Stimulated activated CD8-positive, alpha-beta memory T cell treated with anti-CD3 and anti-CD28 coated beads, Interleukin-12 subunit alpha, Interleukin-12 subunit beta, amount 100 ng/mL, for 24 hours (primary cell): ENCODE data around the gene PHF21B.
"Not testable (repeated sequence)": the region's sequence is repeated elsewhere in the genome, so short reads cannot be mapped to it uniquely, and the experiment has no call there.

Experiments used
- DNase-seq: peaks from one replicate; pipeline ENCODE4 v3.0.0-alpha.2; 2020; ENCODE audit errors: extremely low read depth

The PHF21B gene

DNA sequence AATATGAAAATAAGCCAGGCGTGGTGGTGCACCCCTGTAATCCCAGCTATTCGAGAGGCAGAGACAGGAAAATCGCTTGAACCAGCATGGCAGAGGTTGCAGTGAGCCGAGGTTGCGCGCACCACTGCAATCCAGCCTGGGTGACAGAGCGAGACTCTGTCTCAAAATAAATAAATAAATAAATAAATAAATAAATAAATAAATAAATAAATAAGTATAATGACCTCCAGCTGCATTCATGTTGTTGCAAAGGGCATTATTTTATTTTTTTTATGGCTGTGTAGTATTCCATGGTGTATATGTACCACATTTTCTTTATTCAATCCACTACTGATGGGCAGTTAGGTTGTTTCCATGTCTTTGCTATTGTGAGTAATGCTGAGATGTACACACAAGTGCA is 48.1 kb downstream of the PHF21B start:
- DNase-seq = not testable (repeated sequence)

DNA sequence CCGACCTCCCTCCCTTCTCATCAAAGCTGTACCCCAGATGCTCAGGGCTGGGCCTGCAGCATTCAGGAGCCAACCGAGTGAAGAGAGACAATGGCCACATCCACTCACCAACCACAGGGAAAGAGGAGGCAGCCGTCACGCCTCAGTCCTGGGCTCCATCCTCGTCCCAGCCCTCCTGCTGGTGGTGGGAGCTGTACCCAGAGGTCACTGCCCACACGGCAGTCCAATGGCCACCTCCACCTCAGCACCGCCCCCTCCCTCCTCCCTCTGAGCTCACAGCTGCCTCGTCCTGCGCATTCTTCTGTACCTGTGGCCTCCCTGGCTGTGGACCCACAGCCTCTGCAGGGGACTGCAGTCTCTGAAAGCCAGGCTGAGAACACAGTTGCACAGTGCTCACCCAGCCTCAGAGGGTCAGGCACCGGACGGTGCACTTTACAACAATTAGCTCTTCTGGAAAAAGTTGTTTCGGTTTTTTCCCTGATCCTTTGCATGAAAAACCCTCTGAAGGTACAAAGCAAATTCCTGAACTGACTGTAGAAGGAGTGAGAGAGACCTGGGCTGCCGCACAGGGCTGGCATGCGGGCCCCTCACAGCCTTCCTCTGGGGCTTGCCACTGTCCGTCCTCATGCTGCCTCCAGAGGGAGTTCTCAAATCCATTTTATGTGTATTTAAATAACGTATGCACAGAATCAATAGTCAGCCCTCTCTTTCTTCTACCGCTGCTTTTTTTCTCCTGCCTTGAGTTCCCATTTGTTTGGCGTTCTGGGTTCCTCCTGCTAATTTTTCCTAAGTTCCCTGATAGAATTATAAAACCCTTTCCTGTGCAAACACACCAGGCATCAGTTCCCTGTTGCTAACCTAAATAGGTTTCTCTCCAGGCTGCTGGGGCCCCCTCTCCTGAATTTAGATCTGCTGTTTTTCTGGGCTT is 52.7 kb downstream of the PHF21B start:
- no peak for DNase-seq

DNA sequence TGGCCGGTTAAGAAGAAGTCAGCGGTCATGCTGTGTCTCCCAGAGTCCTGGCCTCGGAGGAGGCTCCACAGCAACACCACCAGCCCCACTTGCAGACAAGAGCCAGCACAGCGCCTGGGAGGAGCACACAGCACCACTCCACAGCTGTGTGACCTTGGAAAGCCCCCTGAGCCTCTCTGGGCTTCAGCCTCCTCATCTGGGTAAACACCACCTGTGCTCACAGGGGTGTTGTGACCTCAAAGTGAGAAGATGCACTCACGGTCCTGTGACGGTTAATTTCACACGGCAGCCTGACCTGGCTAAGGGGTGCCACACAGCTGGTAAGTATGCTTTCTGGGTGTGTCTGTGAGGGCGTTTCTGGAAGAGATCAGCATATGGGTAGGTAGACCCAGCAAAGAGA is 54.7 kb downstream of the PHF21B start:
- DNase-seq = no peak

DNA sequence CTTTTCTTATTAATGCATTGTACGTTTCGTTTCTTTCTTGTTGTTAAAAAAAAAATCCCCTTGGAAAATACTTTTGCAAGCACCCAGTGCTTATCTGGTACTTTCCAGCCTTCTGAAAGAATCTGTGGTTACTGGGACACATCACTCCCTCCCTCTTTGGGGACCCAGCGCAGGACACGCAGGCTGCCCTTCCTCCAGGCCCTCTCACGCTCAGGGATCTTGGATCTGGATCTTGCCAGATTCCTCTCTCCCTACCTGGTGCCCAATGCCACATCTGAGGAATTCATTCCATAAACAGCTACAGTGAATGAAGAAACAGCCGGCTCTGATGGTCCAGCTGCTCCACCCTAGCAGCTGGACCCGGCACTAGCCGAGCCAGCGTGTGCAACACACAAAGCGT is 55.7 kb downstream of the PHF21B start:
- DNase-seq = no peak

DNA sequence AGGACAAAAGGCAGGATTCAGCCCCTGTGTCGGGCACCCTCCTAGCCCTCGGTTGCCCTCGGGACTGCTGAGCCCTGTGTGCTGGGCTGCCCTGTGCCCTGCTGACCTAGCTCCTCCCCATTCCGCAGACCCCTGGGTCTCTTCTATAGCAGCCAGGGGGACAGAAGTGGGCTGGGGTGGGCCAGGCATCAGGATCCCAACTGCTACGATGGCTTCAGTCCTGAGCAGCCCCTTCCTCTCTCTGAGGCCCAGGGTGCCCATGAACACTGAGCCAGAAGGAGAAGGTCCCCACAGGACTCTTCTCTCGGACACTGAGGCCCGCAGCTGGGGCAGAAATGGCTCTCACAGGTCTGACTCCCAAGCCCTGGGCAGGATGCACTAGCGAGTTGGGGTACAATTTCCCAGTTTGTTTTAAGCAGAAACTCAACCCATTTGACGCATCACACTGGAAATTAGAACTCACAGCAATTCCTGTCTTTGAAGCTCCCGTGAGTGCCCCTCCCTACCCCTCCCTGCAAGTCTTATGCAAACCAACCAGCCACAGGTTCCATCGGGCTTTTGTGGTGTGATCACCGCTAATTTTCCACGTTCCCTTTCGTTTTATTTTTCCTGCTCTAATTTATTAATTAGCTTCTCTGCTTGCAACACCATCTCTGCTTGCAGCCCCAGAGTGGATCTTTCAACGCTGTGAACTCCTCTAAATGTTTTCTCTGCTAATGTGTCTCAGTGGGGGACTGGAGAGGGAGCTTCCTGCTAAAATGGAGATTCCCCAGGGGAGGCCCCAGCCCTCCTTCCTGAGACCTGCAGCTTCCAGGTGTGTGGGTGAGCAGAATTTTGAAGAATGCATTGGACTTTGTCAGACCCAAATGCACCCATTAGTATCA is 56.7 kb downstream of the PHF21B start:
- no peak for DNase-seq

DNA sequence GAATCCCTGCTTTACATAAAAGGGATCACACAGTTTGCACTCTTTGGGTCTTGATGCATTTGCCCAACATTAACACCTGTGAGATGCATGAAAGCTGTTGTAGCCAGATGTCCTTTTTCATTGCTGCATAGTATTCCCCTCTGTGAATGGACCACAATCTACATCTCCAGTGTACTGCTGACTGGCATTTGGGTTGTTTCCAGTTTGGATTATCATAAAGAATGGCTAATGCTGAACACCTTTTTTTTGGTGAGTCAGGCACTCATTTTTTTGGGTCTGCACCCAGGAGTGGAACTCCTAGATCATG is 58.3 kb downstream of the PHF21B start:
- DNase-seq = no peak

DNA sequence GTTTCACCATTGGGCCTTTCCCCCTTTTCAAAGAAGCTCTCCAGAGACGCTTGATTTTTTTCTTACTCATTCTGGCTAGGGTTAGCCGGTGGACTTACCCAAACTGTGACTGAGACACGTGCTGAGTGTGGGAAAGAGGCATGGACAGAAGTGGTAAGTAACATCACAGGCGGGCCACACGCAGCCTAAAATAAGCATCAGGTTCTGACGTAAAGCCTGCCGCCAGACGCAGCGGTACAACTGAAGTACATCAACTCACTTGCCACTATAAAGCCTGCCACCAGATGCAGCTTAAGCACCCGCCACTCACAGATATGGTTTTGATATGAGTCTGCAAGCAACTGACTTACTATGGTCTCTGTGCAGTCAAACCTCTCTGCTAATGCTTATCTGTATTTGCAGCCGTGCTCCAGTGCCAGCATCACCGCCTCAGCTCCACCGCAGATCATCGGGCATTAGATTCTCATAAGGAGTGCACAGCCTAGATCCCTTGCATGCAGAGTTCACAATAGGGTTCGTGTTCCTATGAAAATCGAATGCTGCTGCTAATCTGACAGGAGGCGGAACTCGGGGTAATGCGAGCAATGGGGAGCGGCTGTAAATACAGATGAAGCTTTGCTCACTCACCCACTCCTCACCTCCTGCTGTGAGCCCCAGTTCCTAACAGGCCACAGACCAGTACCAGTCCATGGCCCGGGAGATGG is 58.8 kb downstream of the PHF21B start:
- DNase-seq = no peak

DNA sequence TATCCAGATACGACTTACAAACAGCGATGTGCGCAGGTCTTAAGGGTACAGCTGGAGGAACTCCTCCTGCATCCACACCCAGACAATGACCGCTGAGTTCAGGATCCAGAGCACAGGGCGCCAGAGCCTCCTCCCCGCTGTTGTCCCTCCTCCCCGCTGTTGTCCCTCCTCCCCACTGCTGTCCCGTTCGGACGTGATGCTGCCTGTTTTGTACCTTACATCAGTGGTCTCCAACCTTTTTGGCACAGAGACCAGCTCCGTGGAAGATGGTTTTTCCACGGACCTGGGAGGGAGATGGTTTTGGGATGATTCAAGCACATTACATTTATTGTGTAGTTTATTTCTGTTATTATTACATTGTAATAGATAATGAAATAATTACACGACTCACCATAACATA is 62.0 kb downstream of the PHF21B start:
- no peak for DNase-seq

DNA sequence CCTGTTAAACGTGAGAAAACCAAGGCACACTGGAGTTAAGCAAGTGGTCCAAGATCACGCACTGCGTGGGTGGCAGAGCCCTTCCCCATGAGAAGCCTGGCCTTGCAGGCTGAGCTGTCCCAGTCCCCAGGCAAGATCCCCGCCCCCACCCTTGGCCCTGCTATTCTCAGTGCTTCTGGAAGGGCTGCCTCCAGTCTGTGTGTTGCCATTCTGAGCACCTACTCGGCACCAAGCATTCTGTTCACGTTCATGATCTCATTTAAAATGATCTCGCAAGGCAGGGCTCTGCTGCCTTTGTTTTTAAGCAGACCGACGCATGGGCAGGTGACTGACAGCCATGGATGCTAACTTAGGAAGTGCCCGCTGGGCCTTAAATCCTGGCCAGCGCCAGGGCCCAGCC is 62.8 kb downstream of the PHF21B start:
- DNase-seq = no peak

DNA sequence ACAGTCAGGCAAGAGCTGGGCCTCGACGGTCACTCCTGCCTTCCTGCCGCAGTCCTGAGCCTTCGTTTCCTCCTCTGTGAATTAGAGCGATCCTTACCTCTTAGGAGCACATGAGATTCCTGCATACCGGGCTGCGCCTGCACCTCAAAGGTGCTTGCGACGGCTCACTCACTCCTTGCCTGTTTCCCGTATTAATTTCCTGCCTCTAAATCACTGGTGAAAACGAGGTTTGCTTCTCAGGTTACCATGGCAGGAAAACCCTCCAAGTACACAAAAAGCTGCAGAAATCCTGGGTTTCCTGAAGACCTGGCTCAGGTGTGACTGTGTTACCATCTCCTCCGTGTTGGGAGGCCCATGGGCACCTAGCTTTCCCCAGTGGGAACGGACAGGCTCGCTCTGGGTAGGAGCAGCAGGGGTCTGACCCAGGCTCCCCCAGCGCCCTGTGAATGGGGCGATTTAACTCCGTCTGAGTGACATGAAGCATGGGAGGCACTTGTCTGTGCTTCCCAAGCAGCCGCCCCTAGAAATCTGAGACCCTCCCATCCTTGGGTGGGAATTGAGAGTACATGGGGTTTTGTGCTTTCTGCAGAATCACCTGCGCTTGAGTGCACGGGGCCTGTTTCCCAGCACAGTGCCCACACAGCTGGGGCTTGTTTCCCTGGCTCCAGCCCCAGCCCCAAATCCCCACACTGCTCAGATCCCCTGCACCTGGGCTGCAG is 64.8 kb downstream of the PHF21B start:
- no peak for DNase-seq

DNA sequence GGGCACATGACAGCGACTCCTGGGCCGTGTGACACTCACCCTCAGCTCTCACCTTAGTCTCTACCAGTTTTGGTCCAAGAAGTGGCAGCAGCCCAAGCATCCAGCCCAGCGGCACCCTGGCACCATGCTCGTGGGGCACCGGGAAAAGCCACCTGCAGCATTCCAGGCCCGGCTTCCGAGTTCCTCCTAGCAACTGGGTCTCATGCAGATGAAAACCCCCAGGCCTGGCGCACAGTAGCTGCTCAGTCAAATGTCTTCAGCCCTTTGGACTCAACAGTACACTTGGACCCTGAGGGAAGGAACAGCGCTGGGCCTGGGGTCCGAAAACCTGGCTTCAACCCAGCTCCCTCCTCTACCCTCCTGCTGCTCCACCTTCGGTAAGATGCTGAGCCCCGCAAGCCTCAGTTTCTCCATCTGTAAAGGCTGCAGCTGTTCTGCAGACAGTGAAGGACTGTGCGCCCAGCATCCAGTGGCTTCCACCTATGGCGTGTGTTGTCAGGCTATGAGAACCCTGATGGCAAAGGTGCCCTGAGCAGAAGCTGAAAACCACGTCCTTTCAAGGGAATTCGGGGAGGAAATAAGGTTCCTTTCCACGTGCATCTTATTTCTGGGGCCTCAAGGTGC is 66.0 kb downstream of the PHF21B start:
- DNase-seq = no peak

DNA sequence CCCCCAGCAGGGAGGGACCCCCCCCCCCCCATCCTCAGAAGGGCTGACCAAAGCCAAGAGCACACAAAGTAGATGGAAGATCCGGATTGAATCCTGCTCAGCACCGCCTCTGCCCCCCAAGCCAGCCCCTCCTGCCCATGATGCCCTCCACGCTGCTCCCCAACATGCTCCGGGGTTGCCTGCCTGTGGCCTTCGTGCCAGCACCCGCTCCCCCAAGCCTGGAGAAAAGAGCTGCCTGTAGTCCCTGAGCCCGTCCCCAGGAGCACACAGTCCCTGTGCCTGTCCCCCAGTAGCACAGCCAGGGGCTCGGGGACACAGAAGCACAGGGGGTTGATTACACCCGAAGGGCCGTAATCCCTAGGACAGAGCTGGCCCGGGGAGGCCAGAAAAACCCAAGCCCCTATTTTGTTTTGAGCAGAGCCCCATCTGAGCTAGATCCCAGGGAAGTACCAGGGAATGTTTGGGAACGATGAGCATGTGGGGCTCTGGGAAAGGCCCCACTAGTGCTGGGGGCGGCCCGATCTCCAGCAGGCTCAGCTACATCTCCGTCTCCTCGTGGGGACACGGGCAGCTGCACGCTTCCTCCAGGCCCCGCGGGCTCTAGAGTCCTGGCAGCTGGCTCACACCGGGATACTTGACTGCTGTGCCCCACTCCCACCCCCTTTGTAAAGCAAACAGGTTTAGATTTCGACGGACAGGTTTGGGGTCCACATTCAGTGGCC is 66.7 kb downstream of the PHF21B start:
- no peak for DNase-seq

DNA sequence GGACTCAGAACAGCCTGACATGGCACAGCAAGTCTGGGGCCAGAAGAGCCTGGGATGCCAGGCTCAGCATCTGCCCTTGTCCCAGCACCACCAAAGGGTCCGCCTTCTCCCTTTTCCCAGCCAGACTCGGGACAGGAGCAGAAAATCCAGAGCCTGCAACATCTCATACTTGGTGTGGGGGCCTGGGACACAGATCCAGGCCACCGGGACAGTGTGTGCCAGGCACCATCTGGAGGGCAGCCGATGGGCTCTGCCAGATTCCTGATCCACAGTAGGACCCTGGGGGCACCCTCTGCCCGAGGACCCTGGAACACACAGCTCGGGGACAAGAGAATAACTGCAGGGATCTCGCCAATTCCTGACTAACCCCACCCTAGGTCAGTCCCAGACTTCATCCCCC is 67.7 kb downstream of the PHF21B start:
- DNase-seq = no peak

DNA sequence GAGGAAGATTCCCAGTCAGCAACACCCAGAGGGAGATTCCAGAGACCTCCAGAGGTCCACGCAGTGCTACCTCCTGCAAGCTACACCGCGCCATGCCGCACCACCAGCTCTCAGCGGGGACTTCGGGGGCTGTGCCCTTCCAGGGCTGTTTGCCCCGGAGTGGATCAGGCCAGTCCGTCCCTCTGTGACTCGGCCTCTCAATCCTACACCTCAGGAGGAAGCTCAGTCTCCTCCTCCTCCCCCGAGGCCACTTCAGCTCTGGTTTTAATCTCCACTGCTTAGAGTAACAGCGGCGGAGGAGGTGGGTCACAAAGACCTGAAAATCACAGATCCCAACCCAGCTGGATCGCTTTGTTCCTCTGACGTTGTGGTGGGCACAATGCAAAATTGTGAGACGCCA is 68.6 kb downstream of the PHF21B start:
- no peak for DNase-seq

DNA sequence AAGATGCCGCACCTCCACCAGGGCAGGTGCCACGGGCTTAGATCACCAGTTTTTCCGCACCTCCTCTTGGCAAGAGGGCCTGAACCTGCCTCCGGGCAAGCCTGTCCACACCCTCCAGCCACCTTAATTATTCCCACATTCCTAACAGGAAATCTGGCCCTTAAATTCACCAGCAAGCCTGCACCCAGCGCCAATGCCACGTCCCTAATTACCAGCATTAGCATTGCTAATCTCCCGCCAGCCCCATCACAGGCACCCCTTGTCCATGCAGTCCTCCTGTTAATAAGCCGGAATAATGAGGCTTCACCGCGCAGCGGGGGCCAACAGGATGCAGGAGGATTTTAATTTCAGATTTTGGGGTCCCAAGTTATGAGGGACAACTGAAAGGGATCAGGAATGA is 69.7 kb downstream of the PHF21B start:
- DNase-seq = no peak

DNA sequence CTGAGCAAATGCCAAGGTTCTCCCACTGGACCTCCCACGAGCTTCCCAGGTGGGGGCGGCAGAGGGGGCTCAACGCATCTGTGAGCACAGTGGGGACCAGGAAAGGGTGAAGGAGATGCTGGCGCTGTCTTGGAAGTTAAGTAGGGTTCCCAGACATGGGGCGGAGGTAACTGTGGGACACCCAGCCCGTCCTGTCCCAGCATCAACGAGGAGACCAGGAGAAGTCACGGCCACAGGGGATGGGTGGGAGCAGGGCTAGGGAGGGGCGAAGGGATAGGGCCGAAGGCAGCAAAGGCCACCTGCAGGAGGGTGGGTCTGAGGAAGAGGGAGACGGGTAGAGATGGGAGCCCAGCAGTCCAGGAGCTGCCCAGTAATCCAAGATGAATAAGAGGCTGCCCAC is 70.4 kb downstream of the PHF21B start:
- no peak for DNase-seq

DNA sequence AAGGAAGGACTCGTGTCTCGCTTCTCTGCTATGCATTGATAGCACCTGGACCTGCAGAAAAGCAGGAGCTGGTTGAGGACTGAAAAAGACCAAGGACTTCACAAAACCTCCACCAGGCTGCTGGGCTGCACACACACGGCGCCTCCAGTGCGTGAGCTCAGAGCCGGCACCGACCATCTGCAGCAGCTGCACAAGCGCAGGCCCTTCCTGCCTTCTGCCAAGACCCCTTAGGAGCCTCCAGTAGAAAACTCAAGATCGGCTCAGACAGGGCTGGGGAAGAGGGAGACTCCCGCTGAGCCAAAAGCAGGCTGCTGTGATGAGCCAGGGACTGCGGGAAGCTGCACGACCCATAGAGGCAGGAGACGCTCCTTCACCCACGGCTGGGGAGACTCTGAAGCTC is 70.9 kb downstream of the PHF21B start:
- no peak for DNase-seq

DNA sequence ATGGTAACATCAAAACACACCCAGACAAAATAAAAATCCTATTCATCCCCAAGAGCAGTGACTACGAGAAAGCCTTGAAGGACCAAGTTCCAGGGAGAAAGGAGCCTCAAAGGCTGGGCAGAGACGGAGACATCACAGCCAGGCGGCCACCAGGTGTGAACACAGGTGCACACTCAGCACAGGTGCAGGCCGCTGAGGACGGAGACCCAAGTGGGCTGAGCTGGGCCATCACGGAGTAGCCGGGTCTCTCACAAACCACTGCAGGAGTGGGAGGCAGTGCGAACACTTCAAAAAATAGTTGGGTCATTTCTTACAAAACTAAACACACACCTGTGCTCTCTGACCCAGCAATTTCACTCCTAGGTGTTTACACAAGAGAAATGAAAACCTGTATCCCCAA is 72.6 kb downstream of the PHF21B start:
- no peak for DNase-seq

DNA sequence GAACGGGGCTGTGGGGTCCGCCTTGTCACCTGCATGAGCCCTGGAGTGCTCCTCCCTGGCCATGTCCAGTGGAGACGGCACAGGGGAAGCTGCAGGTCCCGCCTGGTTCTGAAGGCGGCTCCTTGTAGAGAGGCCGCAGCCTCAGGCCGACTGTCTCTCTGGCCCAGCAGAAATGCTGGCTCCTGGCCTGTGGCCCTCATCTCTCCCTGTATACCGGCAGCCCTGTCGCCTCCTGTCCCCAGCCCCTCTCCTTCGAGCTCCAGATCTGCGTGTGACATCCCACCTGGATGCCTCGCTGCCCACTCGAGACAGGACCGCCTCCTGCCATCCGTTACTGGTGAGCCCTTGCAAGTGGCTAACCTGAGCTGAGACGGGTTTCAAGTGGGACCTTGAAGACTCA is 73.6 kb downstream of the PHF21B start:
- DNase-seq = no peak

DNA sequence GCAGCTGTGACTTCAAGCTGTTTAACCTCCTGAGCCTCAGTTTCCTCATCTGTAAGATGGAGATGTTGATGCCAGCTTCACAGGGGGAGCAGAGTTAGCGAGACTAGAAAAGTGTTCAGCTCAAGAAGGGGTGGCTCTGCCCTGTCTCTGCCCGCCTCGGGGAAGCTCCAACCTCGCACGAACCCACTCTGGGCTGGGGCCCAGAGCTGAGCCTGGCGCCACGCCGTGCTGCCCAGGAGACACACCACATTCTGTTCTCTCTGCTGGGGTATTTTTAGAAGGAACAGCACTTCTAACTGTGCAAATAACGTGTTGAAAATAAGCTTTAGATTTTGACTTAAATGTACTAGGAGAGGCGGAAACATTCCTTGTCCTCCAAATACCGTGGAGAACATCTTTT is 74.1 kb downstream of the PHF21B start:
- DNase-seq = no peak

DNA sequence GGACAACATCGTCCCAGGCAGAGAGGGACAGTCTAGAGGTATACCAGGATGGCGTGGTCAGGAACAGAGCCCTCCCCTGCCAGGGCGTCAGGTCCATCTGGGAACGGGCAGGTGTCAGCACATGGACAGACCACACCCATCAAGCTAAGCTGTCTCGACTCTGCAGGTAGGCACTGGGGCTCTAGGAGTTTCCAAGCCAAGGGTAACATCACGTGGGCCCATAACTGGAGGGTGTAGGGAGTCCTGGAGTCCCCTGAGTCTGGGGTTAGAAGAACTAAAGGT is 75.4 kb downstream of the PHF21B start:
- no peak for DNase-seq
